ENCODE measurements around the gene GAN. TPM values are rescaled to one million over a fixed set of nuclear protein-coding genes. Genes with fewer than 3 reads are reported as not detected.
A peak's percentile ranks its signal among the peaks of the same experiment; 100 is the strongest.

Gene GAN
- total and polyA plus RNA-seq, 9 donors = 1.1 to 11.5 (median 9.0) TPM

GRCh38 chr16:81313701-81314602, 810 bp upstream of the GAN start:
- no peak for DNase-seq
- no peak for TF ChIP-seq POLR2A (IDR thresholded peaks at IDR 0.05)
- no peak for TF ChIP-seq EP300 (IDR thresholded peaks at IDR 0.05)
- TF ChIP-seq CTCF (IDR thresholded peaks at IDR 0.05) = no peak

GRCh38 chr16:81315271-81316175, 761 bp downstream of the GAN start:
- 1% methylated on average over 63 to 88 of the region's 88 CpGs for WGBS, 3 donors
- H3K4me1 ChIP-seq (ENCODE audit: insufficient read depth) = peaks cover 7% of the 10 kb centered on the region
- DNase-seq = peak; percentile 43 to 73 (median 54)

More at GRCh38 chr16:81313701-81314602, 810 bp upstream of the GAN start:
- 1 to 2% (median 2%) methylated on average over 16 of the region's 16 CpGs for WGBS, 3 donors
- no peaks in the 10 kb centered on the region for H3K36me3 ChIP-seq
- H3K9me3 ChIP-seq = no peaks in the 10 kb centered on the region
- H3K27ac ChIP-seq = peak overlapping the region in 1 of 2 donors; percentile 82
- H3K4me3 ChIP-seq = peak overlapping the region; percentile 80
- intact Hi-C loops (cut with DNase I) = loop anchor here in 1 of 4 donors (10.0 kb wide), 1 partner anchor 109 kb away; no protein-coding TSS in a partner anchor
- H3K27me3 ChIP-seq = no peaks in the 10 kb centered on the region
- peaks cover 7% of the 10 kb centered on the region for H3K4me1 ChIP-seq (ENCODE audit: insufficient read depth)

GRCh38 chr16:81316176-81316496, 1.4 kb downstream of the GAN start:
- H3K9me3 ChIP-seq = no peaks in the 10 kb centered on the region
- no peak for DNase-seq
- H3K4me3 ChIP-seq = peak overlapping the region; percentile 80
- intact Hi-C loops (cut with DNase I) = loop anchor here in 1 of 4 donors (10.0 kb wide), 1 partner anchor 111 kb away; no protein-coding TSS in a partner anchor
- H3K36me3 ChIP-seq = no peaks in the 10 kb centered on the region
- peaks cover 7% of the 10 kb centered on the region for H3K4me1 ChIP-seq (ENCODE audit: insufficient read depth)
- H3K27me3 ChIP-seq = no peaks in the 10 kb centered on the region
- WGBS, 3 donors = 82 to 88% (median 87%) methylated on average over 5 of the region's 5 CpGs
- no peak overlapping the region for H3K27ac ChIP-seq
- no peak for TF ChIP-seq CTCF (IDR thresholded peaks at IDR 0.05)

More at GRCh38 chr16:81315271-81316175, 761 bp downstream of the GAN start:
- no peaks in the 10 kb centered on the region for H3K27me3 ChIP-seq
- H3K27ac ChIP-seq = peak overlapping the region; percentile 82 to 86
- no peaks in the 10 kb centered on the region for H3K9me3 ChIP-seq
- no peaks in the 10 kb centered on the region for H3K36me3 ChIP-seq
- H3K4me3 ChIP-seq = peak overlapping the region; percentile 80
- intact Hi-C loops (cut with DNase I) = loop anchor here in 1 of 4 donors (10.0 kb wide), 1 partner anchor 111 kb away; no protein-coding TSS in a partner anchor
- TF ChIP-seq EP300 (IDR thresholded peaks at IDR 0.05) (no peak), CTCF (IDR thresholded peaks at IDR 0.05) (no peak), POLR2A (IDR thresholded peaks at IDR 0.05) (no peak)

GRCh38 chr16:81318711-81319110, 3.9 kb downstream of the GAN start:
- Histone ChIP-seq H3K36me3 (no peaks in the 10 kb centered on the region), H3K4me3 (no peak overlapping the region), H3K27me3 (no peaks in the 10 kb centered on the region), H3K9me3 (no peaks in the 10 kb centered on the region), H3K4me1 (ENCODE audit: insufficient read depth) (peaks cover 2% of the 10 kb centered on the region), H3K27ac (no peak overlapping the region)
- no peak for DNase-seq
- no peak for TF ChIP-seq EP300 (IDR thresholded peaks at IDR 0.05)
- TF ChIP-seq CTCF (IDR thresholded peaks at IDR 0.05) = no peak
- no peak for TF ChIP-seq POLR2A (IDR thresholded peaks at IDR 0.05)
- intact Hi-C loops (cut with DNase I) = loop anchor here in 1 of 4 donors (10.0 kb wide), 1 partner anchor 114 kb away; no protein-coding TSS in a partner anchor
- 76 to 83% (median 79%) methylated on average over 7 of the region's 7 CpGs for WGBS, 3 donors
